ENCODE data around the gene ISM2. TPM values are rescaled to one million over a fixed set of nuclear protein-coding genes. Genes with fewer than 3 reads are reported as not detected.

Gene ISM2
- total RNA-seq, 2 donors from 2014 or later = 1.2 TPM; not detected in 1

DNA sequence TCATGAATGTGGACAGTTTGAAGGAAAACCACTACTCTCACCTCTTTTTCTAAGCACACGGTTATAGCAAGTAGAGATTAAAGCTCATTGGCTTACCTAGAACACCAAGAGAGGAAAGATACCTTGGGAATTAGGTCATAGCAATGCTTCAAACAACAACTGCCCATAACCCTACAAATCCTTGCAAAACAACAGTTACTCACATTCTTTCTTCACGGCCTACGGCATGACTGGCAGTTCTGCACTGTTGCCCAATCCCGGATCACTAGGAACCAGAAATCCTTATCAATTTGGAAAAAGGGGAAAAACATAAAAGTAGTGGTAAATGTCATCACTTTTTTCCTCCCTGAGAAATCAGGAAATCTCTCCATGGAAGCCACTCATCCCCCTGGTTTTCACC lies 9.6 kb upstream of the ISM2 start:
- Histone ChIP-seq H3K4me1 (no peaks in the 10 kb centered on the region), H3K27me3 (no peaks in the 10 kb centered on the region), H3K36me3 (no peaks in the 10 kb centered on the region), H3K9ac (ENCODE audit: low read depth in 2 of 2, low read length in 2 of 2) (no peak overlapping the region), H3K27ac (no peak overlapping the region), H3K9me3 (no peaks in the 10 kb centered on the region), H3K4me3 (no peak overlapping the region)
- intact Hi-C loops (cut with DNase I) = no loop called here
- TF ChIP-seq CTCF (IDR thresholded peaks at IDR 0.05) = no peak
- no peak for DNase-seq

GRCh38 chr14:77507762-77508161 lies 9.1 kb upstream of the ISM2 start:
- intact Hi-C loops (cut with DNase I) = no loop called here
- no peak for TF ChIP-seq CTCF (IDR thresholded peaks at IDR 0.05)
- no peak for DNase-seq
- Histone ChIP-seq H3K9ac (ENCODE audit: low read depth in 2 of 2, low read length in 2 of 2) (no peak overlapping the region), H3K27me3 (no peaks in the 10 kb centered on the region), H3K4me3 (no peak overlapping the region), H3K9me3 (no peaks in the 10 kb centered on the region), H3K36me3 (no peaks in the 10 kb centered on the region), H3K4me1 (no peaks in the 10 kb centered on the region), H3K27ac (no peak overlapping the region)

- no peaks in the 10 kb centered on the region for H3K4me1 ChIP-seq
- no peak for DNase-seq
- no peaks in the 10 kb centered on the region for H3K9me3 ChIP-seq
- H3K36me3 ChIP-seq = no peaks in the 10 kb centered on the region
- no peaks in the 10 kb centered on the region for H3K27me3 ChIP-seq
- H3K9ac ChIP-seq (ENCODE audit: low read depth in 2 of 2, low read length in 2 of 2) = no peak overlapping the region
- no peak for TF ChIP-seq CTCF (IDR thresholded peaks at IDR 0.05)
- H3K4me3 ChIP-seq = no peak overlapping the region
- H3K27ac ChIP-seq = no peak overlapping the region
- intact Hi-C loops (cut with DNase I) = no loop called here
Measured at GRCh38 chr14:77505031-77505430, 6.4 kb upstream of the ISM2 start.

GRCh38 chr14:77503138-77503537 lies 4.5 kb upstream of the ISM2 start:
- H3K4me3 ChIP-seq = no peak overlapping the region
- no peak for TF ChIP-seq CTCF (IDR thresholded peaks at IDR 0.05)
- no peak overlapping the region for H3K27ac ChIP-seq
- no peaks in the 10 kb centered on the region for H3K9me3 ChIP-seq
- peaks cover 3% of the 10 kb centered on the region for H3K4me1 ChIP-seq
- H3K9ac ChIP-seq (ENCODE audit: low read depth in 2 of 2, low read length in 2 of 2) = no peak overlapping the region
- no peak for DNase-seq
- intact Hi-C loops (cut with DNase I) = no loop called here
- H3K36me3 ChIP-seq = no peaks in the 10 kb centered on the region
- peaks cover 17% of the 10 kb centered on the region for H3K27me3 ChIP-seq

DNA sequence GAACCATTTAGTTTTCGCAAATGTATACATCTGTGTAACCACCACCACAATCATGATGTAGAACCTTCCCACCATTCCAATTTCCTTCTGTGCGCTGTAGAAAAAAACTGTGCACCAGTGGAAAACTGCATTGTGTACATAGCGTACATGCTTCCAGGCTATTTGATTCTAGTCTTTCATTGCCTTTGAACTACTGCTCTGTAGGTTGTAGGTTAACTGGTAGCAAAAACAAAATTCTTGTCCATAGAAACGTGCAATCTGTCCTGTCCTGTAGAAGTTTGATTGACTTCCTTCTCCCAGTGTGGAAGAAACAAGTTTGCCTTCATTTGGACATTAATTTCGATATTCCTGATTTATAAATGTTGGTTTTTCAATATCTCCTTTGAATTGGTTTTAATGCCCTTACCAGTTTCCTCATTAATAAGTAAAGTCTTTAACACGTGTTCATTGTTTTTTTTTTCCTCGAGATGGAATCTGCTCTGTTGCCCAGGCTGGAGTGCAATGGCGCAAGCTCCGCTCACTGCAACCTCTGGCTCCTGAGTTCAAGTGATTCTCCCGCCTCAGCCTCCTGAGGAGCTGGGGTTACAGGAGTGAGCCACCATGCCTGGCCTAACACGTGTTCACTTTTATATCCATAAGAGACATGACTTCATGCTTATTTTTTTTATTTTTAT lies 3.6 kb upstream of the ISM2 start:
- no peak for TF ChIP-seq CTCF (IDR thresholded peaks at IDR 0.05)
- Histone ChIP-seq H3K36me3 (no peaks in the 10 kb centered on the region), H3K27ac (no peak overlapping the region), H3K4me3 (no peak overlapping the region), H3K9me3 (no peaks in the 10 kb centered on the region), H3K27me3 (peaks cover 20% of the 10 kb centered on the region), H3K9ac (ENCODE audit: low read depth in 2 of 2, low read length in 2 of 2) (no peak overlapping the region), H3K4me1 (peaks cover 5% of the 10 kb centered on the region)
- no peak for DNase-seq
- intact Hi-C loops (cut with DNase I) = no loop called here

All from colonic mucosa (tissue), 4 donors.